Tibial nerve (tissue), 4 donors: ENCODE data around the gene SRSF7. TPM values are rescaled to one million over a fixed set of nuclear protein-coding genes. Genes with fewer than 3 reads are reported as not detected.
"Not testable (repeated sequence)": the region's sequence is repeated elsewhere in the genome, so short reads cannot be mapped to it uniquely, and the experiment has no call there.

ENCODE experiments used
- DNase-seq, 2 donors: peaks; one replicate each; pipeline ENCODE4 v3.0.0-alpha.2; 2019; ENCODE audit warnings: low spot score in 2 of 2
- H3K27ac ChIP-seq, 4 donors: fragments of 200-600 bp; sonication (generic) in 3 of 4; one replicate each; pipeline ENCODE4 v1.5.1; 2017 to 2019; ENCODE audit warnings: mild to moderate bottlenecking in 1 of 4
- H3K27me3 ChIP-seq, 2 donors: fragments of 200-600 bp; sonication (generic) in 1 of 2; one replicate each; pipeline versions ENCODE4 v1.5.1 to v1.6.0; 2017 to 2019
- H3K36me3 ChIP-seq, 3 donors: fragments of 200-600 bp; sonication (generic); one replicate each; pipeline ENCODE4 v1.5.1; 2018 to 2019
- H3K4me1 ChIP-seq, 4 donors: fragments of 200-600 bp; sonication (generic) in 3 of 4; one replicate each; pipeline ENCODE4 v1.5.1; 2017 to 2019
- H3K4me3 ChIP-seq, 4 donors: fragments of 200-600 bp; sonication (generic) in 3 of 4; one replicate each; pipeline ENCODE4 v1.5.1; 2017 to 2019; ENCODE audit warnings: mild to moderate bottlenecking in 1 of 4, moderate library complexity in 1 of 4
- H3K9me3 ChIP-seq, 4 donors: fragments of 200-600 bp; sonication (generic) in 3 of 4; one replicate each; pipeline ENCODE4 v1.5.1; 2017 to 2019
- CTCF ChIP-seq, 5 experiments: fragments of 200-600 bp in 3 of 5; fragments of 450-650 bp in 2 of 5; sonication (generic) in 3 of 5; IDR thresholded peaks; one replicate each; pipeline ENCODE4 v1.5.1; 2016 to 2019; ENCODE audit warnings: antibody characterized with exemption in 5 of 5, mild to moderate bottlenecking in 3 of 5, moderate library complexity in 2 of 5
- EP300 ChIP-seq, 2 donors: sonication (generic); formaldehyde crosslinking; IDR thresholded peaks; one replicate each; pipeline ENCODE4 v1.6.1; 2017; ENCODE audit warnings: antibody characterized with exemption in 2 of 2, mild to moderate bottlenecking in 1 of 2
- POLR2A ChIP-seq, 2 donors: fragments of 450-650 bp; IDR thresholded peaks; one replicate each; pipeline ENCODE4 v1.6.1; 2017; ENCODE audit warnings: antibody characterized with exemption in 2 of 2, mild to moderate bottlenecking in 2 of 2, moderate library complexity in 2 of 2
- WGBS, 2 donors: methylation state at CpG; one replicate each; pipeline ENCODE4 v1.1.5; 2018; 5-methylcytosine and 5-hydroxymethylcytosine counted together
- total RNA-seq, 4 donors: library from RNA; depleted of rRNA; stranded (reverse); fragments of >200 nt; gene quantifications; one replicate each; pipeline ENCODE4 v1.1.0, GENCODE V29; 2016

SRSF7 gene
- total RNA-seq, 4 donors from 2014 or later, result 62.6 to 85.5 (median 80.9) TPM

GRCh38 chr2:38716185-38716584 is 35.0 kb downstream of the SRSF7 start:
- Histone ChIP-seq H3K9me3 (no peaks in the 10 kb centered on the region), H3K4me1 (peaks cover 0 to 12% (median 0%) of the 10 kb centered on the region in 4 donors), H3K27ac (peak overlapping the region in 1 of 4 donors; percentile 3), H3K36me3 (peaks cover 0 to 18% (median 0%) of the 10 kb centered on the region in 3 donors), H3K4me3 (no peak overlapping the region), H3K27me3 (no peaks in the 10 kb centered on the region)
- WGBS, 2 donors, result 83 to 85% methylated on average over 6 of the region's 6 CpGs
- no peak for DNase-seq
- no peak for TF ChIP-seq POLR2A (IDR thresholded peaks at IDR 0.05)
- TF ChIP-seq CTCF (IDR thresholded peaks at IDR 0.05), result no peak
- TF ChIP-seq EP300 (IDR thresholded peaks at IDR 0.05), result no peak

- 91 to 96% methylated on average over 1 of the region's 1 CpG for WGBS, 2 donors
- H3K4me1 ChIP-seq, H3K27ac ChIP-seq, H3K4me3 ChIP-seq, DNase-seq, H3K9me3 ChIP-seq, H3K27me3 ChIP-seq: not testable (repeated sequence)
- peaks cover 0 to 24% (median 0%) of the 10 kb centered on the region in 3 donors for H3K36me3 ChIP-seq
Measured at GRCh38 chr2:38714941-38715340, 36.2 kb downstream of the SRSF7 start.

GRCh38 chr2:38713338-38713737 is 37.8 kb downstream of the SRSF7 start:
- Histone ChIP-seq H3K9me3 (no peaks in the 10 kb centered on the region), H3K4me3 (no peak overlapping the region), H3K27me3 (no peaks in the 10 kb centered on the region), H3K4me1 (no peaks in the 10 kb centered on the region), H3K36me3 (peaks cover 0 to 27% (median 0%) of the 10 kb centered on the region in 3 donors), H3K27ac (no peak overlapping the region)
- 74 to 85% methylated on average over 3 of the region's 3 CpGs for WGBS, 2 donors
- DNase-seq, result no peak
- TF ChIP-seq EP300 (IDR thresholded peaks at IDR 0.05), result no peak
- TF ChIP-seq CTCF (IDR thresholded peaks at IDR 0.05), result no peak
- no peak for TF ChIP-seq POLR2A (IDR thresholded peaks at IDR 0.05)

DNA sequence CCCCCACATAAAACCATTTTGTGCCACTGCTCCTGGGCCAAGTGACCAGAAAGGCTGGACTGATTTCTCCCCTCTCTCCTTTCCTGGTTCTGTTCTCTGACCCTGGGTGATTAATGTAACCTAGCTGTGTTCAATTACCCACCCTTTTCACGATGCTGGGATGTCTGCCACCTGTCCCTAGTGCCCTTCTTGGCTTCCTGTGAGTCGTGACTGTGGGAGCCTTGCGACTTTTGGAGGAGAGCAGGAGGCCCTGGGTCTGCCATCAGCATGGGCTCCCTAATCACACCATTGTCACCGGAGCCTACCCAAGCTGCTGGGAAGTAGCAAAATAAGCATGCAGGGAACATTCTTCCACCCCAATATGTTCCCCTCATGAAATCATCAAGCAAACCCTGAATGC is 38.3 kb downstream of the SRSF7 start:
- Histone ChIP-seq H3K36me3 (peaks cover 0 to 27% (median 0%) of the 10 kb centered on the region in 3 donors), H3K9me3 (no peaks in the 10 kb centered on the region), H3K4me1 (no peaks in the 10 kb centered on the region), H3K27ac (no peak overlapping the region), H3K4me3 (no peak overlapping the region), H3K27me3 (no peaks in the 10 kb centered on the region)
- TF ChIP-seq CTCF (IDR thresholded peaks at IDR 0.05), result no peak
- DNase-seq, result no peak
- 74 to 79% methylated on average over 4 of the region's 4 CpGs for WGBS, 2 donors

DNA sequence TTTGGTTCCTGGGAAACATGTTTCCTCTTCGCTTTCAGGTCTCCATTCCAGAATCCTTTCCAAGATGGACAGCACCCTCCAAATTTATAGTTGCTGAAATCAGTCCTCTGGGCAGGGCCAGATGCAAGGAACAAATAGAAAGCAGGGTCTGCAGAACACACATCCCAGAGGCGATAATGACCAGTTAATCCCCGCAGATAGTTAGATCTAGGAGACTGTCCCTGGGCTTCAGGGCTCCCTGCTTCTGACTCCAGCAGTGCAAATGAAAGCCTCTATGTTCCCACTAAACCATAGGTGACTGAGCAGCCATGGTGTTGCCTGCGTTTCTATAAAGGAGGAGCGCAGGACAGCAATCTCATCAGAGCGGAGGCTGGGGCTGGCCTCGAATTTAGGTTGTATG is 38.7 kb downstream of the SRSF7 start:
- no peak for DNase-seq
- 93 to 94% methylated on average over 7 of the region's 7 CpGs for WGBS, 2 donors
- no peak overlapping the region for H3K4me3 ChIP-seq

More for the DNA sequence above, 38.7 kb downstream of the SRSF7 start:
- H3K27ac ChIP-seq, result no peak overlapping the region
- no peaks in the 10 kb centered on the region for H3K27me3 ChIP-seq
- no peaks in the 10 kb centered on the region for H3K9me3 ChIP-seq
- no peak for TF ChIP-seq EP300 (IDR thresholded peaks at IDR 0.05)
- no peak for TF ChIP-seq CTCF (IDR thresholded peaks at IDR 0.05)
- no peak for TF ChIP-seq POLR2A (IDR thresholded peaks at IDR 0.05)
- peaks cover 0 to 27% (median 0%) of the 10 kb centered on the region in 3 donors for H3K36me3 ChIP-seq
- H3K4me1 ChIP-seq, result no peaks in the 10 kb centered on the region
